MG63 (cell line): Measurements from ENCODE around the gene POLH. TPM values are rescaled to one million over a fixed set of nuclear protein-coding genes. Genes with fewer than 3 reads are reported as not detected.
"Not testable (repeated sequence)": the region's sequence is repeated elsewhere in the genome, so short reads cannot be mapped to it uniquely, and the experiment has no call there.

Experiments used
- DNase-seq: peaks from one replicate; pipeline ENCODE4 v3.0.0-alpha.2; 2020
- H3K27me3 ChIP-seq: fragments of 250-450 bp; sonication (Bioruptor Pico); 2 replicates; pipeline ENCODE4 v1.5.1; 2020; ENCODE audit warnings: mild to moderate bottlenecking, moderate library complexity
- H3K36me3 ChIP-seq: fragments of 250-450 bp; sonication (Bioruptor Pico); 2 replicates; pipeline ENCODE4 v1.5.1; 2020; ENCODE audit warnings: mild to moderate bottlenecking, moderate library complexity
- H3K4me3 ChIP-seq: fragments of 250-450 bp; sonication (Bioruptor Pico); 2 replicates; pipeline ENCODE4 v1.5.1; 2020; ENCODE audit warnings: mild to moderate bottlenecking, moderate library complexity
- H3K9me3 ChIP-seq: fragments of 250-450 bp; sonication (Bioruptor Pico); 2 replicates; pipeline ENCODE4 v1.5.1; 2020; ENCODE audit warnings: mild to moderate bottlenecking, moderate library complexity
- total RNA-seq: library from RNA; depleted of rRNA; stranded (reverse); fragments of >200 nt; shearing (Covaris generic); gene quantifications from 2 replicates; pipeline ENCODE4 v1.2.3, GENCODE V29; 2014; ENCODE audit warnings: low replicate concordance; rRNA removed

Gene POLH
- total RNA-seq, 1 experiment from 2014 or later, result 10.0 TPM

DNA sequence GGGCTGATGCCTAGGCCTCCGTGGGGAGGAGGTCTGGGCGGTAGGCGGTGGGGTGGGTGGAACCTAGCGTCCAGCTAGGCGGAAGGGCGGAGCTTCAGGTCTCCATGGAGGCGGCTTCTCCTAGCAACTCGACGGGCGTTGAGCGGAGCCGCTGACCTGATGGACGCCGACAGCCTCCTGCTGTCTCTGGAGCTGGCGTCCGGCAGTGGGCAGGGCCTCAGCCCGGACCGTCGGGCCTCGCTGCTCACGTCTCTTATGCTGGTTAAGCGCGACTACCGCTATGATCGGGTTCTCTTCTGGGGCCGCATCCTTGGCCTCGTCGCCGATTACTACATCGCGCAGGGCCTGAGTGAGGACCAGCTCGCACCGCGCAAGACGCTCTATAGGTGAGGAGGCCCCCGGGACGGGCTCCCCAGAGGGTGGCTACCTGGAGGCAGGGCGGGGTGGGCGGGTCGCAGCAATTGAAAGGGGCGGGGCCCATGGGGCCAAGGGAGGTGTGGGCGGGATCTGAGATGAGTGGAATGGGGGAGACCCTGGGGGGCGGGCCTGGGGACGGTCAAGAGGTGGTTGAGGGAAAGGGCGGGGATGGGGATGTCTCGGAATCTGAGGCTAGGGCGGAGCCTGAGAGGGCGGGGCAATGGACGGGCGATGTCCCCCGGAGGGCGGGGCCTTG lies 69.1 kb downstream of the POLH start, which contains the start of gene RSPH9:
RSPH9 (plus strand) TSS at position 97 of the 673 bp plus-strand sequence; CDS start at position 160, 63 bp downstream.
- H3K9me3 ChIP-seq, result no peaks in the 10 kb centered on the region
- no peak within 1 kb of the TSS for H3K4me3 ChIP-seq
- DNase-seq, result no peak
- no peaks in the 10 kb centered on the region for H3K27me3 ChIP-seq
- H3K36me3 ChIP-seq, result peaks cover 13% of the 10 kb centered on the region

DNA sequence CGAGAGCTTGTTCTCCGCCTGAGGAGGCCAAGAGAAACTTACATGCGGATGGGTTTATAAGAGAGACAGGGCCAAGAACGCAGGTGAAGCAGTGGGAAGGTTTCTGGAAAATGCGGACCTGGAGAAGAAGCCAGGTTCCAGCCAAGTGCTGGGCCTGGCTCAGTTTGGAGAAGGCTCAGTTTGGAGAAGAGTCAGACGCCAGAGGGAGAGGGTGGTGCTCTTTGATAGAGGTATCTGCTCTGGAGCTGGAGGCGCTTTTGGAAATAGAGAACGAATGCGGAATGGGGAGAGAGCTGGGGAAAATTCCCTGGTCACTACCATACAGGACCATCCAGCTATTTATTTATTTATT lies 69.6 kb downstream of the POLH start:
- Histone ChIP-seq H3K27me3 (no peaks in the 10 kb centered on the region), H3K9me3 (no peaks in the 10 kb centered on the region), H3K36me3 (peaks cover 8% of the 10 kb centered on the region), H3K4me3 (no peak overlapping the region)
- no peak for DNase-seq

DNA sequence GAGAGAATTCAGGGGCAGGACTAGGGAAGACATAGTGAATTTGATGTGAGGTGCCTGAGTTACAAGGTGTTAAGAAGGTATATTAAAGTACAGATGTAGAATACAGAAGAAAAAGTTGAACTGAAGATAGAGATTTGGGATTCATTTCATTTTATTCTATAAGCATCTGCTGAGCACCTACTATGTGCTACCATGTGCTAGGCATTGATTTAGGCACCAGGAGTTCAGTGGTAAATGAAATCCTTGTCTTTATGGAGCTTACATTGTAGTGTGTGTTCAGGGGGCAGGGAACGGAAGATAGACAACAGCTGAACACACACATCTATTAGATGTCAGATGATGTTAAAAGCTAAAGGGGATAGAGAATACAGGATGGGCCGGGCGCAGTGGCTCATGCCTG lies 71.6 kb downstream of the POLH start:
- no peak overlapping the region for H3K4me3 ChIP-seq
- H3K36me3 ChIP-seq, result no peaks in the 10 kb centered on the region
- H3K27me3 ChIP-seq, result no peaks in the 10 kb centered on the region
- DNase-seq, result no peak
- H3K9me3 ChIP-seq, result no peaks in the 10 kb centered on the region

- Histone ChIP-seq H3K36me3 (no peaks in the 10 kb centered on the region), H3K27me3 (no peaks in the 10 kb centered on the region), H3K4me3 (no peak overlapping the region), H3K9me3 (no peaks in the 10 kb centered on the region)
- DNase-seq, result no peak
Measured at GRCh38 chr6:43648248-43648647, 72.3 kb downstream of the POLH start.

GRCh38 chr6:43652822-43653221 lies 76.8 kb downstream of the POLH start:
- not testable (repeated sequence) for DNase-seq, H3K4me3 ChIP-seq, H3K9me3 ChIP-seq, H3K36me3 ChIP-seq, H3K27me3 ChIP-seq

GRCh38 chr6:43657221-43657802 lies 81.3 kb downstream of the POLH start:
- Histone ChIP-seq H3K9me3 (no peaks in the 10 kb centered on the region), H3K27me3 (no peaks in the 10 kb centered on the region), H3K4me3 (no peak overlapping the region), H3K36me3 (no peaks in the 10 kb centered on the region)
- DNase-seq, result no peak

GRCh38 chr6:43658161-43658560 lies 82.2 kb downstream of the POLH start:
- no peaks in the 10 kb centered on the region for H3K9me3 ChIP-seq
- H3K36me3 ChIP-seq, result no peaks in the 10 kb centered on the region
- DNase-seq, result no peak
- H3K27me3 ChIP-seq, result no peaks in the 10 kb centered on the region
- no peak overlapping the region for H3K4me3 ChIP-seq

DNA sequence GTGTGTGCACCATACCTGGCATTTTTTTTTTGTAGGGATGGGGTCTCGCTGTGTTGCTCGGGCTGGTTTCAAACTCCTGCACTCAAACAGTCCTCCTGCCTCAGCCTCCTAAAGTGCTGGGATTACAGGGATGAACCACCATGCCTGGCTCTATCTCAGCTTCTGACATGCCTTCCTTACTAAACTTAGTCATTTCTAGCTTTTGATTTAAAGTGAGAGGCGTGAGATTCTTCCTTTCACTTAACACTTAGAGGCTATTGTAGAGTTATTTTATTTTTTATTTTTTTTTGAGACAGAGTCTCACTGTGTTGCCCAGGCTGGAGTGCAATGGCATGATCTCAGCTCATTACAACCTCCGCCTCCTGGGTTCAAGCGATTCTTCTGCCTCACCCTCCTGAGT lies 87.0 kb downstream of the POLH start:
- not testable (repeated sequence) for H3K36me3 ChIP-seq, H3K4me3 ChIP-seq, DNase-seq, H3K27me3 ChIP-seq, H3K9me3 ChIP-seq

Other genes starting within 250 kb of the POLH start
- 1.2 and 1.3 TPM in 2 replicates for gene ZNF318, start 206.5 kb upstream of the POLH start, total RNA-seq
- 2.1 and 3.5 TPM in 2 replicates for gene ABCC10, start 148.6 kb upstream of the POLH start, total RNA-seq
- 1.5 TPM in 1 of 2 replicates, not detected in the other for gene DLK2, start 120.6 kb upstream of the POLH start, total RNA-seq
- 8.1 and 19.0 TPM in 2 replicates for gene TJAP1, start 98.6 kb upstream of the POLH start, total RNA-seq
- 0.10 TPM in 1 of 2 replicates, not detected in the other for gene LRRC73, start 65.8 kb upstream of the POLH start, total RNA-seq
- gene YIPF3, start 59.3 kb upstream of the POLH start, total RNA-seq, result 41.1 and 51.9 TPM in 2 replicates
- 24.6 and 37.6 TPM in 2 replicates for gene POLR1C, start 59.1 kb upstream of the POLH start, total RNA-seq
- gene XPO5, start 147 bp upstream of the POLH start, total RNA-seq, result 26.6 and 35.7 TPM in 2 replicates
- 7.6 and 11.6 TPM in 2 replicates for gene GTPBP2, start 53.1 kb downstream of the POLH start, total RNA-seq
- 11.2 and 14.4 TPM in 2 replicates for gene MAD2L1BP, start 59.7 kb downstream of the POLH start, total RNA-seq
- not detected in 2 replicates for gene RSPH9, start 68.9 kb downstream of the POLH start, total RNA-seq
- 41.1 and 47.3 TPM in 2 replicates for gene MRPS18A, start 111.6 kb downstream of the POLH start, total RNA-seq
- gene VEGFA, start 194.0 kb downstream of the POLH start, total RNA-seq, result 55.5 and 57.6 TPM in 2 replicates